HCT116 (cell line): ENCODE results near the gene ARL4A. TPM values are rescaled to one million over a fixed set of nuclear protein-coding genes. Genes with fewer than 3 reads are reported as not detected.
A peak's percentile ranks its signal among the peaks of the same experiment; 100 is the strongest.
"Not testable (repeated sequence)": the region's sequence is repeated elsewhere in the genome, so short reads cannot be mapped to it uniquely, and the experiment has no call there.

Source experiments
- ATAC-seq: fragments of 200-7000 bp; cut with Tn5 transposase; 2 replicates; pipeline ENCODE4 v1.9.1; 2020; ENCODE audit warnings: mild to moderate bottlenecking, moderate library complexity
- BruUV-seq: library from RNA; stranded (reverse); fragments of 400-500 nt; replicated peaks from 2 replicates; lab custom pipeline; 2021; lab: Mats Ljungman, UMichigan
- CTCF ChIA-PET: fragments of 300-600 bp; sonication (Branson Sonifier 250); formaldehyde crosslinking; loops from one replicate; lab custom pipeline; 2021; ENCODE audit warnings: antibody characterized with exemption; lab: Charles Lee
- POLR2A ChIA-PET: fragments of 300-600, 350-600 bp; sonication (Branson Sonifier 250); formaldehyde crosslinking; loops from one replicate; lab custom pipeline; 2021; ENCODE audit warnings: antibody characterized with exemption; lab: Charles Lee
- RAD21 ChIA-PET, 2 experiments: fragments of 300-600 bp; sonication (Branson Sonifier 250); formaldehyde crosslinking; loops; one replicate each; lab custom pipeline; 2023; ENCODE audit warnings: low total read pairs in 2 of 2; ENCODE audit not compliant: uncharacterized antibody in 2 of 2, unreplicated experiment in 2 of 2, low non-redundant PET in 1 of 2; lab: Charles Lee
- DNase-seq: peaks from one replicate; pipeline ENCODE4 v3.0.0-alpha.2; 2010; ENCODE audit warnings: low read depth, low spot score
- H2AFZ ChIP-seq: fragments of 200-600 bp; shearing (Covaris generic), sonication (generic); 2 replicates; pipeline ENCODE4 v1.6.1; 2017; ENCODE audit warnings: low read depth, mixed run types, mixed read lengths, antibody characterized with exemption, low read length; ENCODE audit not compliant: poor library complexity, severe bottlenecking
- H3K27ac ChIP-seq: 2 replicates; pipeline ENCODE4 v1.5.1; 2012; ENCODE audit warnings: low read depth, low read length
- H3K27me3 ChIP-seq: fragments of 200-600 bp; sonication (generic); 2 replicates; pipeline ENCODE4 v1.6.1; 2016; ENCODE audit warnings: mixed run types, low read length, mixed read lengths; ENCODE audit not compliant: insufficient read depth
- H3K36me3 ChIP-seq, 2 experiments: fragments of 200-500 bp in 1 of 2; fragments of 200-600 bp in 1 of 2; sonication (Bioruptor generic) in 1 of 2; sonication (generic) in 1 of 2; 2 replicates each; pipeline versions ENCODE4 v1.5.1 to v1.6.1; 2014 to 2016; ENCODE audit warnings: low read length in 2 of 2, inconsistent platforms in 1 of 2, mixed read lengths in 1 of 2, mixed run types in 1 of 2; ENCODE audit not compliant: insufficient read depth in 2 of 2, control insufficient read depth in 1 of 2
- H3K4me1 ChIP-seq, 2 experiments: fragments of 200-600 bp in 1 of 2; sonication (generic) in 1 of 2; 2 replicates each; pipeline versions ENCODE4 v1.5.1 to v1.6.1; 2012 to 2017; ENCODE audit warnings: low read length in 2 of 2, inconsistent platforms in 1 of 2, mild to moderate bottlenecking in 1 of 2, mixed read lengths in 1 of 2, mixed run types in 1 of 2, moderate library complexity in 1 of 2; ENCODE audit not compliant: insufficient read depth in 2 of 2, control insufficient read depth in 1 of 2
- H3K4me2 ChIP-seq: fragments of 200-600 bp; sonication (generic); 2 replicates; pipeline ENCODE4 v1.6.1; 2017; ENCODE audit warnings: mixed run types, low read length, mixed read lengths
- H3K4me3 ChIP-seq, 2 experiments: fragments of 200-600 bp in 1 of 2; sonication (generic) in 1 of 2; replicated peaks in 1 of 2; 2 replicates each; pipeline ENCODE4 v1.5.1; 2011 to 2016; ENCODE audit warnings: low read length in 2 of 2, control low read depth in 1 of 2, low read depth in 1 of 2, mild to moderate bottlenecking in 1 of 2, mixed read lengths in 1 of 2, mixed run types in 1 of 2
- H3K79me2 ChIP-seq: fragments of 200-600 bp; sonication (generic); 2 replicates; pipeline ENCODE4 v1.6.1; 2017; ENCODE audit warnings: mild to moderate bottlenecking, mixed run types, low read length, moderate library complexity, mixed read lengths; ENCODE audit not compliant: insufficient read depth
- H3K9ac ChIP-seq: fragments of 200-600 bp; sonication (generic); 2 replicates; pipeline ENCODE4 v1.6.1; 2016; ENCODE audit warnings: low read length, mixed read lengths
- H3K9me2 ChIP-seq: fragments of 200-600 bp; sonication (generic), shearing (Covaris generic); 2 replicates; pipeline ENCODE4 v1.6.1; 2017; ENCODE audit warnings: mixed run types, mild to moderate bottlenecking, moderate library complexity; ENCODE audit not compliant: insufficient read depth
- H3K9me3 ChIP-seq, 2 experiments: fragments of 200-500 bp in 1 of 2; fragments of 200-600 bp in 1 of 2; sonication (Bioruptor generic) in 1 of 2; sonication (generic) in 1 of 2; 2 replicates each; pipeline ENCODE4 v1.6.1; 2014 to 2017; ENCODE audit warnings: low read length in 2 of 2, mixed read lengths in 2 of 2, inconsistent platforms in 1 of 2, low read depth in 1 of 2, mild to moderate bottlenecking in 1 of 2, mixed run types in 1 of 2, moderate library complexity in 1 of 2; ENCODE audit not compliant: control insufficient read depth in 1 of 2, insufficient read depth in 1 of 2
- H4K20me1 ChIP-seq: fragments of 200-600 bp; sonication (generic), shearing (Covaris generic); 2 replicates; pipeline ENCODE4 v1.6.1; 2017; ENCODE audit warnings: mixed run types, mild to moderate bottlenecking, moderate library complexity; ENCODE audit not compliant: insufficient read depth
- CBX3 ChIP-seq: IDR thresholded peaks from 2 replicates; pipeline ENCODE4 v1.6.1; 2012; ENCODE audit warnings: low read depth
- EGR1 ChIP-seq: IDR thresholded peaks from 2 replicates; pipeline ENCODE4 v1.6.1; 2012; ENCODE audit warnings: low read depth
- ELF1 ChIP-seq: IDR thresholded peaks from 2 replicates; pipeline ENCODE4 v1.6.1; 2012; ENCODE audit warnings: low read depth, borderline replicate concordance
- EZH2phosphoT487 ChIP-seq: fragments of 200-600 bp; IDR thresholded peaks from 2 replicates; pipeline ENCODE4 v1.6.1; 2018; ENCODE audit warnings: antibody characterized with exemption, borderline replicate concordance
- POLR2A ChIP-seq: IDR thresholded peaks from 2 replicates; pipeline ENCODE4 v1.7.0; 2011; ENCODE audit warnings: borderline replicate concordance; ENCODE audit not compliant: insufficient read depth, insufficient read length; ENCODE audit errors: extremely low read depth
- POLR2AphosphoS5 ChIP-seq: IDR thresholded peaks from 2 replicates; pipeline ENCODE4 v1.6.1; 2011; ENCODE audit warnings: mild to moderate bottlenecking, low read depth, low read length, moderate library complexity
- SRF ChIP-seq: IDR thresholded peaks from 2 replicates; pipeline ENCODE4 v1.6.1; 2012; ENCODE audit warnings: low read depth
- TCF7L2 ChIP-seq: IDR thresholded peaks from 2 replicates; pipeline ENCODE4 v1.7.0; 2011; ENCODE audit warnings: borderline replicate concordance, inconsistent platforms; ENCODE audit not compliant: insufficient read depth, insufficient read length; ENCODE audit errors: extremely low read depth
- ZBTB33 ChIP-seq: IDR thresholded peaks from 2 replicates; pipeline ENCODE4 v1.6.1; 2011; ENCODE audit warnings: mild to moderate bottlenecking, low read length, moderate library complexity; ENCODE audit not compliant: insufficient replicate concordance; ENCODE audit errors: extremely low read depth
- ZFX ChIP-seq: fragments of 450-650 bp; IDR thresholded peaks from 2 replicates; pipeline ENCODE4 v1.6.1; 2017
- intact Hi-C: fragments of 100-400 bp; cut with micrococcal nuclease; formaldehyde crosslinking; loops from 2 replicates; pipeline ENCODE4 v1.10.0; 2022
- total RNA-seq: library from RNA; stranded (reverse); gene quantifications from one replicate; pipeline ENCODE4 v1.2.1, GENCODE V29; 2021; ENCODE audit not compliant: unreplicated experiment
- TF ChIP-seq, protein P1 (sequence below): IDR thresholded peaks from 2 replicates; pipeline ENCODE4 v1.6.1; 2012

The ARL4A gene
- total RNA-seq, 1 experiment from 2014 or later, result 44.6 TPM

DNA sequence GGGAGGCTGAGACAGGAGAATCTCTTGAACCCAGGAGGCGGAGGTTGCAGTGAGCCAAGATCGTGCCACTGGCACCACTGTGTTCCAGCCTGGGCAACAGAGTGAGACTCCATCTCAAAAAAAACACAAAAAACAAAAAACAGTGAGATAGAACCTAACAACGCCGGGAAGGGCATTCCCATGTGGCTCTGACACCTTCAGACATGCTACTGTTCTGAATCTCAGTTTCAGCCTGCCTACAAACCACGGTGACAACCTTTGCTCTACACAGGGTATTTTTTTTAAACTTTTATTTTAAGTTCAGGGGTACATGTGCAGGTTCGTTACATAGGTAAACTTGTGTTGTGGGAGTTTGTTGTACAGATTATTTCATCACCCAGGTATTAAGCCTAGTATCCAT lies 42.2 kb upstream of the ARL4A start:
- H3K9me2 ChIP-seq, H4K20me1 ChIP-seq, H3K9me3 ChIP-seq, H3K9ac ChIP-seq, CTCF ChIA-PET, H3K4me3 ChIP-seq, DNase-seq, H3K4me2 ChIP-seq, H3K27ac ChIP-seq, POLR2A ChIA-PET, ATAC-seq, RAD21 ChIA-PET, intact Hi-C loops, BruUV-seq, H3K36me3 ChIP-seq, H3K79me2 ChIP-seq, H3K27me3 ChIP-seq, H2AFZ ChIP-seq: not testable (repeated sequence)
- H3K4me1 ChIP-seq, result peaks cover 10 to 35% of the 10 kb centered on the region in 2 experiments

- intact Hi-C loops, result no loop called here
- H3K4me1 ChIP-seq, result peaks cover 10 to 35% of the 10 kb centered on the region in 2 experiments
- no peak overlapping the region for H3K4me3 ChIP-seq
- CTCF ChIA-PET, result no interaction called here
- POLR2A ChIA-PET, result no interaction called here
- no peak for TF ChIP-seq POLR2A
- no peak for TF ChIP-seq EGR1
- TF ChIP-seq EZH2phosphoT487, result no peak
- no peak for TF ChIP-seq ELF1
- no peak for TF ChIP-seq SRF
- TF ChIP-seq ZBTB33, result no peak
- TF ChIP-seq ZFX, result no peak
- no peak for TF ChIP-seq POLR2AphosphoS5
- TF ChIP-seq CBX3, result no peak
- TF ChIP-seq TCF7L2, result no peak
- TF ChIP-seq, protein P1, sequence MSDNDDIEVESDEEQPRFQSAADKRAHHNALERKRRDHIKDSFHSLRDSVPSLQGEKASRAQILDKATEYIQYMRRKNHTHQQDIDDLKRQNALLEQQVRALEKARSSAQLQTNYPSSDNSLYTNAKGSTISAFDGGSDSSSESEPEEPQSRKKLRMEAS, result no peak
- TF ChIP-seq, all 23 proteins: peak for 0
- Histone ChIP-seq H3K79me2 (no peaks in the 10 kb centered on the region), H3K4me2 (no peak overlapping the region), H3K27ac (no peak overlapping the region), H3K27me3 (no peaks in the 10 kb centered on the region), H2AFZ (peak overlapping the region; percentile 75), H3K9ac (no peak overlapping the region), H3K9me3 (no peaks in the 10 kb centered on the region), H3K9me2 (no peaks in the 10 kb centered on the region), H3K36me3 (no peaks in the 10 kb centered on the region), H4K20me1 (no peaks in the 10 kb centered on the region)
- RAD21 ChIA-PET, result no interaction called here
- ATAC-seq (no peak), DNase-seq (no peak)
- no TSS peak for BruUV-seq
Measured at GRCh38 chr7:12646139-12646538, 41.3 kb upstream of the ARL4A start.
